ENCODE data around the gene SLC1A2. TPM values are rescaled to one million over a fixed set of nuclear protein-coding genes. Genes with fewer than 3 reads are reported as not detected.

The SLC1A2 gene
- total and polyA plus RNA-seq, 2 of the 4 experiments (the other 2 are of a cell fraction), result 0.15 to 0.54 TPM

DNA sequence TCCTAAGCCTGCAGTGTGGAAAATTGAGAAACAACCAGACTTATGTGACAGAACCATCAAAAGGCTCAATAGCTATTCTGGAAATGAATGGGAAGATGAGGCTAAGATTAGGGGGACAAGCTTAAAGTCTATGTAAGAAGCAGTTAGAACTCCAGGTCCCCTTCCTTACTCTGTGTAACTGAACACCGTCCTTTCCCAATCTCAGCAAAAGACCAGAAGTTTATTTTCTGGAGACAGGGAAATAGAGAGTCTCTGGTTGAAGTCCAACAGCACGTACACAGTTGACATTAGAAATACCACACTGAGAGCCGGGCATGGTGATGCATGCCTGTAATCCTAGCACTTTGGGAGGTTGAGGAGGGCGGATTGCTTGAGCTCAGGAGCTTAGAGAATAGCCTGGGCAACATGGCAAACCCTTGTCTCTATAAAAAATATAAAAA is 186.4 kb downstream of the SLC1A2 start:
- peak overlapping the region; percentile 40; the same call in 1 of the 2 replicates for H3K56ac ChIP-seq (ENCODE audit: extremely low read depth, insufficient read depth, low read length)
- H3K27ac ChIP-seq (ENCODE audit: insufficient read depth, low read length), result peak overlapping the region; percentile 86
- intact Hi-C loops (cut with micrococcal nuclease), result loop anchor here (2.0 to 10.0 kb wide), 3 partner anchors 74 to 252 kb away; no protein-coding TSS in a partner anchor

More for the DNA sequence above, 186.4 kb downstream of the SLC1A2 start:
- Histone ChIP-seq H3K27me3 (ENCODE audit: control insufficient read depth, insufficient read depth, low read length) (no peaks in the 10 kb centered on the region), H2BK120ac (ENCODE audit: low read depth, low read length) (peak overlapping the region; percentile 66; the same call in 1 of the 2 replicates), H3K4me1 (ENCODE audit: control insufficient read depth, insufficient read depth, low read length) (peaks cover 16% of the 10 kb centered on the region), H2BK5ac (ENCODE audit: low read depth, low read length, poor library complexity, severe bottlenecking) (peak overlapping the region; percentile 98), H3K79me1 (ENCODE audit: low read depth in 1 of 2, low read length in 2 of 2) (peaks cover 6 to 23% of the 10 kb centered on the region in 2 experiments; a peak in 3 of 4 replicates), H3K9me3 (ENCODE audit: control insufficient read depth, insufficient read depth, low read length) (peaks cover 3% of the 10 kb centered on the region; the same call in 1 of the 2 replicates), H4K91ac (ENCODE audit: insufficient read depth, low read depth, low read length) (peak overlapping the region; percentile 71), H2AK9ac (replicated peaks; ENCODE audit: low read depth, low read length, poor library complexity) (no peak overlapping the region), H2BK15ac (ENCODE audit: low read depth, low read length) (peak overlapping the region; percentile 50; the same call in 1 of the 3 replicates), H3K14ac (replicated peaks; ENCODE audit: low read depth, low read length) (no peak overlapping the region; the same call in 1 of the 2 replicates), H2AK5ac (ENCODE audit: low read depth, low read length) (peak overlapping the region; percentile 57), H2AFZ (replicated peaks; ENCODE audit: low read length, poor library complexity) (no peak overlapping the region), H3K23ac (ENCODE audit: low read depth, low read length) (peak overlapping the region; percentile 77; the same call in 1 of the 2 replicates), H2BK20ac (ENCODE audit: low read depth, low read length) (peak overlapping the region; percentile 50), H3K9ac (ENCODE audit: low read depth, low read length) (peak overlapping the region; percentile 61; the same call in 1 of the 2 replicates), H3K4me3 (ENCODE audit: insufficient read depth, low read depth, low read length) (no peak overlapping the region), H3K4ac (ENCODE audit: low read depth, low read length) (peak overlapping the region; percentile 71), H3K18ac (ENCODE audit: low read depth, low read length) (peak overlapping the region; percentile 96), H3K9me1 (ENCODE audit: insufficient read depth, low read length) (no peaks in the 10 kb centered on the region; the same call in 1 of the 2 replicates), H4K20me1 (ENCODE audit: insufficient read depth, low read length) (no peaks in the 10 kb centered on the region), H3K4me2 (ENCODE audit: low read depth, low read length) (peak overlapping the region; percentile 72; the same call in 1 of the 2 replicates), H3K36me3 (ENCODE audit: control insufficient read depth, insufficient read depth, low read length) (peaks cover 25% of the 10 kb centered on the region), H4K8ac (ENCODE audit: low read depth in 2 of 2, low read length in 2 of 2) (peak overlapping the region; percentile 63 to 65), H4K5ac (ENCODE audit: low read depth, low read length) (peak overlapping the region; percentile 87)
- ChIA-PET CTCF (interaction anchor here (1.5 kb wide), 1 partner anchor 73 kb away, joined by 6 read pairs; no protein-coding TSS in a partner anchor), POLR2A (ENCODE audit: unreplicated experiment) (no interaction called here)
- ATAC-seq (ENCODE audit: low read depth) (peak; percentile 62), DNase-seq (peak; percentile 83)
- WGBS, 2 experiments (ENCODE audit: extremely low coverage in 2 of 2, insufficient read length in 1 of 2), result no CpG with 5 or more reads among the region's 4 CpGs
- dilution Hi-C loops (cut with HindIII; ENCODE audit: low sequenced_read_pairs, unreplicated experiment) (no loop called here), in situ Hi-C loops (cut with MboI; ENCODE audit: low sequenced_read_pairs) (loop anchor here (10.0 kb wide), 1 partner anchor 152 kb away; no protein-coding TSS in a partner anchor)
- peak; percentile 47 for TF ChIP-seq BHLHE40 (IDR thresholded peaks at IDR 0.05; ENCODE audit: low read depth, low read length)
- no peak for TF ChIP-seq SMC3 (IDR thresholded peaks at IDR 0.05; ENCODE audit: low read depth, low read length)
- TF ChIP-seq, protein P1, sequence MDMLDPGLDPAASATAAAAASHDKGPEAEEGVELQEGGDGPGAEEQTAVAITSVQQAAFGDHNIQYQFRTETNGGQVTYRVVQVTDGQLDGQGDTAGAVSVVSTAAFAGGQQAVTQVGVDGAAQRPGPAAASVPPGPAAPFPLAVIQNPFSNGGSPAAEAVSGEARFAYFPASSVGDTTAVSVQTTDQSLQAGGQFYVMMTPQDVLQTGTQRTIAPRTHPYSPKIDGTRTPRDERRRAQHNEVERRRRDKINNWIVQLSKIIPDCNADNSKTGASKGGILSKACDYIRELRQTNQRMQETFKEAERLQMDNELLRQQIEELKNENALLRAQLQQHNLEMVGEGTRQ (IDR thresholded peaks at IDR 0.05; ENCODE audit: low read depth, low read length), result no peak
- peak; percentile 51; the same call in 1 of the 2 replicates for TF ChIP-seq CEBPB (IDR thresholded peaks at IDR 0.05; ENCODE audit: low read depth, low read length)
- TF ChIP-seq, protein P2, sequence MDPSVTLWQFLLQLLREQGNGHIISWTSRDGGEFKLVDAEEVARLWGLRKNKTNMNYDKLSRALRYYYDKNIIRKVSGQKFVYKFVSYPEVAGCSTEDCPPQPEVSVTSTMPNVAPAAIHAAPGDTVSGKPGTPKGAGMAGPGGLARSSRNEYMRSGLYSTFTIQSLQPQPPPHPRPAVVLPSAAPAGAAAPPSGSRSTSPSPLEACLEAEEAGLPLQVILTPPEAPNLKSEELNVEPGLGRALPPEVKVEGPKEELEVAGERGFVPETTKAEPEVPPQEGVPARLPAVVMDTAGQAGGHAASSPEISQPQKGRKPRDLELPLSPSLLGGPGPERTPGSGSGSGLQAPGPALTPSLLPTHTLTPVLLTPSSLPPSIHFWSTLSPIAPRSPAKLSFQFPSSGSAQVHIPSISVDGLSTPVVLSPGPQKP (IDR thresholded peaks at IDR 0.05; ENCODE audit: borderline replicate concordance, low read depth, low read length), result no peak
- no TSS peak for BruUV-seq (replicated peaks)

Measured in IMR-90 (cell line).